Suprapubic skin (tissue), 4 donors: ENCODE results near the gene CYP4F12. TPM values are rescaled to one million over a fixed set of nuclear protein-coding genes. Genes with fewer than 3 reads are reported as not detected.

ENCODE experiments used
- DNase-seq, 2 donors: peaks; one replicate each; pipeline ENCODE4 v3.0.0-alpha.2; 2019; ENCODE audit warnings: low spot score in 2 of 2
- H3K27ac ChIP-seq: fragments of 200-600 bp; sonication (generic); one replicate; pipeline ENCODE4 v1.5.1; 2019
- H3K27me3 ChIP-seq: fragments of 200-600 bp; sonication (generic); one replicate; pipeline ENCODE4 v1.5.1; 2019
- H3K36me3 ChIP-seq: fragments of 200-600 bp; sonication (generic); one replicate; pipeline ENCODE4 v1.5.1; 2019
- H3K4me1 ChIP-seq: fragments of 200-600 bp; sonication (generic); one replicate; pipeline ENCODE4 v1.5.1; 2019
- H3K4me3 ChIP-seq: fragments of 200-600 bp; sonication (generic); one replicate; pipeline ENCODE4 v1.5.1; 2019; ENCODE audit warnings: mild to moderate bottlenecking
- H3K9me3 ChIP-seq: fragments of 200-600 bp; sonication (generic); one replicate; pipeline ENCODE4 v1.5.1; 2019
- EP300 ChIP-seq: sonication (generic); formaldehyde crosslinking; IDR thresholded peaks from one replicate; pipeline ENCODE4 v1.6.1; 2017; ENCODE audit warnings: antibody characterized with exemption
- POLR2A ChIP-seq, 2 donors: fragments of 450-650 bp; IDR thresholded peaks; one replicate each; pipeline ENCODE4 v1.6.1; 2017; ENCODE audit warnings: antibody characterized with exemption in 2 of 2, mild to moderate bottlenecking in 2 of 2, moderate library complexity in 2 of 2
- POLR2AphosphoS5 ChIP-seq, 3 donors: sonication (generic); formaldehyde crosslinking; IDR thresholded peaks; one replicate each; pipeline ENCODE4 v1.6.1; 2017; ENCODE audit warnings: antibody characterized with exemption in 3 of 3
- WGBS: methylation state at CpG from one replicate; pipeline ENCODE4 v1.1.5; 2018; 5-methylcytosine and 5-hydroxymethylcytosine counted together
- total RNA-seq, 4 donors: library from RNA; depleted of rRNA; stranded (reverse); fragments of >200 nt; gene quantifications; one replicate each; pipeline ENCODE4 v1.1.0, GENCODE V29; 2016
- TF ChIP-seq, protein P1 (sequence below), 2 donors: fragments of 200-600 bp in 1 of 2; fragments of 450-650 bp in 1 of 2; sonication (generic) in 1 of 2; IDR thresholded peaks; one replicate each; pipeline ENCODE4 v1.5.1; 2016 to 2019; ENCODE audit warnings: antibody characterized with exemption in 2 of 2, mild to moderate bottlenecking in 1 of 2, moderate library complexity in 1 of 2

CYP4F12 gene
- total RNA-seq, 4 donors from 2014 or later: 63.3 to 233 (median 84.3) TPM

DNA sequence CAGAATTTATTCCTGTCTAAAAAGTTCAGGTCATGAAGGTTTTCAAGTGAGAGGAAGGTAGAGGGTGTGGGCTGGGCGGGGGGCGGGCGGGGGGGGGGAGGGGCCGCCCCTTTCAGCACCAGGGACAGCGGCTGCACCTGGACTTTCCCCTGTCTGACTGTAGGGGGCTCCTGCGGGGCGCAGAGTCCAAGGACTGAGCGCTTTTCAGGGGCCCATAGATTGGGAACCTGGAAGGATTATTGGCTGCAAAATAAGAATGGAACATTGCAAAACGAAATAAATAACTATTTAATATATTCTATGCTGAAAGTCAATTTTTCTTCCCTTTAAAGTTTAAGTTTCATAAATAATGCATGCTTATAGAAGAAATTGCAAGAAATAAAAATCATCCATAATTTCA, 41.1 kb upstream of the CYP4F12 start:
- Histone ChIP-seq H3K27me3 (peaks cover 3% of the 10 kb centered on the region), H3K27ac (no peak overlapping the region), H3K4me1 (no peaks in the 10 kb centered on the region), H3K4me3 (no peak overlapping the region), H3K36me3 (no peaks in the 10 kb centered on the region), H3K9me3 (no peaks in the 10 kb centered on the region)
- no peak for DNase-seq
- WGBS: 2% methylated on average over 8 of the region's 9 CpGs
- TF ChIP-seq POLR2AphosphoS5 (IDR thresholded peaks at IDR 0.05): no peak
- TF ChIP-seq, protein P1, sequence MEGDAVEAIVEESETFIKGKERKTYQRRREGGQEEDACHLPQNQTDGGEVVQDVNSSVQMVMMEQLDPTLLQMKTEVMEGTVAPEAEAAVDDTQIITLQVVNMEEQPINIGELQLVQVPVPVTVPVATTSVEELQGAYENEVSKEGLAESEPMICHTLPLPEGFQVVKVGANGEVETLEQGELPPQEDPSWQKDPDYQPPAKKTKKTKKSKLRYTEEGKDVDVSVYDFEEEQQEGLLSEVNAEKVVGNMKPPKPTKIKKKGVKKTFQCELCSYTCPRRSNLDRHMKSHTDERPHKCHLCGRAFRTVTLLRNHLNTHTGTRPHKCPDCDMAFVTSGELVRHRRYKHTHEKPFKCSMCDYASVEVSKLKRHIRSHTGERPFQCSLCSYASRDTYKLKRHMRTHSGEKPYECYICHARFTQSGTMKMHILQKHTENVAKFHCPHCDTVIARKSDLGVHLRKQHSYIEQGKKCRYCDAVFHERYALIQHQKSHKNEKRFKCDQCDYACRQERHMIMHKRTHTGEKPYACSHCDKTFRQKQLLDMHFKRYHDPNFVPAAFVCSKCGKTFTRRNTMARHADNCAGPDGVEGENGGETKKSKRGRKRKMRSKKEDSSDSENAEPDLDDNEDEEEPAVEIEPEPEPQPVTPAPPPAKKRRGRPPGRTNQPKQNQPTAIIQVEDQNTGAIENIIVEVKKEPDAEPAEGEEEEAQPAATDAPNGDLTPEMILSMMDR (IDR thresholded peaks at IDR 0.05): peak in 1 of 2 donors; percentile 28

DNA sequence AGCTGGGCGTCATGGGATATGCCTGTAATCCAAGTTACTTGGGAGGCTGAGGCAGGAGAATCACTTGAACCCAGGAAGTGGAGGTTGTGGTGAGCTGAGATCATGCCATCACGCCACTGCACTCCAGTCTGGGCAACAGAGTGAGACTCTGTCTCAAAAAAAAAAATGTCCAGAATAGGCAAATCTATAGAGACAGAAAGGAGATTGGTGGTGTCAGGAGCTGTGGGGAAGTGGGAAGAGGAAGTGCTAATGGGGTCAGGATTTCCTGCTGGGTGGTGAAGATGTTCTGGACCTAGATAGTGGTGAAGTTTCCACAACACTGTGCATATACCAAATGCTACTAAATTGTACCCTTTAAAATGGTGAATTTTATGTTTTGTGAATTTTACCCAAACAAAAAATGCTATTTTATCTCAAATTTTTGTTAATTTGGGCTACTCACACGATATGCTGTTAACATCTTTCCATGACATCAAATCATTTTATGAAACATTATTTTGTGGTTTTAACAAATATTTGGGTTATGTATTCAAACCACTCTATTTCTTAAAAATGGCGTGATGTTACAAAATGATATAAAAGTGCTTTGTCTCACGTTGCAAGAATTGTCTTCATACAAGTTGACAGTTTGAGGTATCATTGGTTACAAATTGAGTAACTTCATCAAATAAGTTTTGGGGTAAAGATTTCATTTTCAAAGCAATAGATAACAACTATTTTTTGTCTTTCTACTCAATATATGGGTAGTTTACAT, 39.6 kb upstream of the CYP4F12 start:
- DNase-seq: no peak
- Histone ChIP-seq H3K36me3 (no peaks in the 10 kb centered on the region), H3K9me3 (no peaks in the 10 kb centered on the region), H3K4me3 (no peak overlapping the region), H3K4me1 (no peaks in the 10 kb centered on the region), H3K27ac (no peak overlapping the region), H3K27me3 (peaks cover 3% of the 10 kb centered on the region)
- TF ChIP-seq EP300: no peak
- TF ChIP-seq, protein P1 (IDR thresholded peaks at IDR 0.05): no peak
- 61% methylated on average over 5 of the region's 5 CpGs for whole genome bisulfite sequencing

DNA sequence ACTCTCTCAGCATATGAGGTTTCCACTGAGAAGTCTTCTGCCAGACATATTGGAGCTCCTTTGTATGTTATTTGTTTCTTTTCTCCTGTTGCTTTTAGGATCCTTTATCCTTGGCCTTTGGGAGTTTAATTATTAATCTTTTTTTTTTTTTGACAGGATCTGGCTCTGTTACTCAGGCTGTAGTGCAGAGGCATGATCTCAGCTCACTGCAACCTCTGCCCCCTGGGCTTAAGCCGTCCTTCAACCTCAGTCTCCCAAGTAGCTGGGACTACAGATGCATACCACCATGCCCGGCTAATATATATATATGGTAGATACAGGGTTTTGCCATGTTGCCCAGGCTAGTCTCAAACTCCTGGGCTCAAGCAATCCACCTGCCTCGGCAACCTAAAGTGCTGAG, 38.8 kb upstream of the CYP4F12 start:
- H3K36me3 ChIP-seq: no peaks in the 10 kb centered on the region
- no peak for TF ChIP-seq EP300
- TF ChIP-seq, protein P1 (IDR thresholded peaks at IDR 0.05): no peak

DNA sequence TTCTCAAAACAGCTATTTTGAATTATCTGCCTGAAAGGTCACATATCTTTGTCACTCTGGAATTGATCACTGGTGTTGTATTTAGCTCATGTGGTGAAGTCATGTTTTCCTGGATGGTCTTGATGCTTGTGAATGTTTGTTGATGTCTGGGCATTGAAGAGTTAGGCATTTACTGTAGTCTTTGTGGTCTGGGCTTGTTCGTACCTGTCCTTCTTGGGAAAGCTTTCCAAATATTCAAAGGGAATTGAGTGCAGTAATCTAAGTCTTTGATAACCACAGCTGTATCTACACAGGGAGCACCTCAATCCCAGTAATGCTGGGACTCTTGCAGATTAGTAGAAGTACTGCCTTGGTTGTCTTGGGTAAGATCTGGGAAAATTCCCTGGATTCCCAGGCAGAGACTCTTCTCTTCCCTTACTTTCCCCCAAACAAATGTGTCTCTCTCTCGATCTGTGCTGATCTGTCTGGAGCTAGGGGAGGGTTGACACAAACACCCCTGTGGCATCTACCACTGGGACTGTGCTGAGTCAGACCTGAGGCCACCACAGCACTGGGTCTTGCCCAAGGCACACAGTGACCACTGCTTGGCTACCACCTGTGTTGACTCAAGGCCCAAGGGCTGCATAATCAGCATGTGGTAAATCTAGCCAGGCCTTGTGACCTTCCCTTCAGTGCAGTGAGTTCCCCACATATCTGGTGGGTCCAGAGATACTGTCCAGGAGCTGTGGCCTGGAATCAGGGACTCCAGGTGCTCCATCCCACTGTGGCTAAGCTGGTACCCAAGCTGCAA, 37.7 kb upstream of the CYP4F12 start:
- Histone ChIP-seq H3K9me3 (no peaks in the 10 kb centered on the region), H3K4me3 (no peak overlapping the region), H3K36me3 (no peaks in the 10 kb centered on the region), H3K27me3 (peaks cover 3% of the 10 kb centered on the region), H3K27ac (no peak overlapping the region), H3K4me1 (peaks cover 7% of the 10 kb centered on the region)
- no peak for DNase-seq
- no peak for TF ChIP-seq EP300
- TF ChIP-seq, protein P1 (IDR thresholded peaks at IDR 0.05): no peak
- TF ChIP-seq POLR2A (IDR thresholded peaks at IDR 0.05): no peak
- no peak for TF ChIP-seq POLR2AphosphoS5 (IDR thresholded peaks at IDR 0.05)
- WGBS: 79% methylated on average over 2 of the region's 2 CpGs

More for the DNA sequence above, 38.8 kb upstream of the CYP4F12 start:
- no peaks in the 10 kb centered on the region for H3K9me3 ChIP-seq
- DNase-seq: no peak
- no peaks in the 10 kb centered on the region for H3K4me1 ChIP-seq
- H3K4me3 ChIP-seq: no peak overlapping the region
- no peak overlapping the region for H3K27ac ChIP-seq
- H3K27me3 ChIP-seq: peaks cover 3% of the 10 kb centered on the region
- WGBS: 86% methylated on average over 3 of the region's 3 CpGs

DNA sequence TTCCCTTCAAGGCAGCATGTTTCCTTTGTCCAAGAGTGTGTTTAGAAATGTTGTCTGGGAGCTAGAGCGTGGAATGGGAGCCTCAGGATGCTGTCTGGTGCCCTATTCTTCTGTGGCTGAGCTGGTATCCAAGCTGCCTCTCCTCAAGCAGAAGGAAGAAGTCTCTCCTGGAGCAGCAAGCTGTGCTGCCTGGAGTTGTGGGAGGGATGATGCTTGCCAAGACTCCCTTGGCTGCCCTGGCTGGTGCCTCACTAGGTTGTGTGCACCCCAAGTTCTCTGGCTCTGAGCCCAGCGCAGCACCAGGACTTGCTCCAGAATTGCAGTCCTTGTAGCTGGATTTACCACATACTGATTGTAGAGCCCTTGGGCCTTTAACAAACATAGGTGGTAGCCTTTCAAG, 36.9 kb upstream of the CYP4F12 start:
- Histone ChIP-seq H3K27me3 (peaks cover 3% of the 10 kb centered on the region), H3K4me1 (peaks cover 15% of the 10 kb centered on the region), H3K4me3 (no peak overlapping the region), H3K36me3 (no peaks in the 10 kb centered on the region), H3K9me3 (no peaks in the 10 kb centered on the region), H3K27ac (no peak overlapping the region)
- no CpG with 5 or more reads among the region's 2 CpGs for WGBS
- no peak for DNase-seq
- TF ChIP-seq POLR2A (IDR thresholded peaks at IDR 0.05): no peak
- TF ChIP-seq, protein P1 (IDR thresholded peaks at IDR 0.05): no peak
- no peak for TF ChIP-seq POLR2AphosphoS5 (IDR thresholded peaks at IDR 0.05)
- TF ChIP-seq EP300: no peak
